ENCODE results near the gene CAMK1D. TPM values are rescaled to one million over a fixed set of nuclear protein-coding genes. Genes with fewer than 3 reads are reported as not detected.
"Not testable (repeated sequence)": the region's sequence is repeated elsewhere in the genome, so short reads cannot be mapped to it uniquely, and the experiment has no call there.

Gene CAMK1D
- total and polyA plus RNA-seq, 8 donors: 1.4 to 26.9 (median 3.9) TPM

- TF ChIP-seq CTCF (IDR thresholded peaks at IDR 0.05): no peak
- TF ChIP-seq EP300 (IDR thresholded peaks at IDR 0.05): no peak
- TF ChIP-seq POLR2A (IDR thresholded peaks at IDR 0.05): no peak
- TF ChIP-seq POLR2AphosphoS5 (IDR thresholded peaks at IDR 0.05): no peak
- DNase-seq: no peak
- intact Hi-C loops (cut with DNase I; ENCODE audit: low total_unique reads): no loop called here
- Histone ChIP-seq H3K4me3 (no peak overlapping the region), H3K4me1 (peaks cover 0 to 35% (median 13%) of the 10 kb centered on the region in 4 donors), H3K27me3 (peaks cover 0 to 6% (median 0%) of the 10 kb centered on the region in 3 donors), H3K9me3 (no peaks in the 10 kb centered on the region), H3K27ac (no peak overlapping the region), H3K36me3 (no peaks in the 10 kb centered on the region)
- 50 to 66% (median 60%) methylated on average over 11 of the region's 11 CpGs for WGBS, 5 donors
Measured at GRCh38 chr10:12358863-12359564, 9.7 kb downstream of the CAMK1D start.

- Histone ChIP-seq H3K4me3 (no peak overlapping the region), H3K36me3 (no peaks in the 10 kb centered on the region), H3K4me1 (peaks cover 0 to 35% (median 14%) of the 10 kb centered on the region in 4 donors), H3K9me3 (no peaks in the 10 kb centered on the region), H3K27ac (no peak overlapping the region), H3K27me3 (peaks cover 0 to 6% (median 0%) of the 10 kb centered on the region in 3 donors)
- TF ChIP-seq POLR2AphosphoS5 (IDR thresholded peaks at IDR 0.05) (no peak), EP300 (IDR thresholded peaks at IDR 0.05) (no peak), POLR2A (IDR thresholded peaks at IDR 0.05) (no peak), CTCF (IDR thresholded peaks at IDR 0.05) (no peak)
- intact Hi-C loops (cut with DNase I; ENCODE audit: low total_unique reads): no loop called here
- 88 to 92% (median 88%) methylated on average over 5 of the region's 5 CpGs for WGBS, 5 donors
- no peak for DNase-seq
Measured at GRCh38 chr10:12360461-12360860, 11.1 kb downstream of the CAMK1D start.

- intact Hi-C loops (cut with DNase I; ENCODE audit: low total_unique reads); H3K9me3 ChIP-seq; H3K36me3 ChIP-seq; H3K27ac ChIP-seq; DNase-seq; H3K27me3 ChIP-seq; H3K4me3 ChIP-seq: not testable (repeated sequence)
- 81 to 85% (median 82%) methylated on average over 5 of the region's 5 CpGs for WGBS, 5 donors
- peaks cover 0 to 35% (median 17%) of the 10 kb centered on the region in 4 donors for H3K4me1 ChIP-seq
Measured at GRCh38 chr10:12361115-12361514, 11.8 kb downstream of the CAMK1D start.

GRCh38 chr10:12364559-12364958, 15.2 kb downstream of the CAMK1D start:
- Histone ChIP-seq H3K4me1 (peaks cover 0 to 9% (median 2%) of the 10 kb centered on the region in 4 donors), H3K36me3 (no peaks in the 10 kb centered on the region), H3K27ac (no peak overlapping the region), H3K27me3 (no peaks in the 10 kb centered on the region), H3K9me3 (no peaks in the 10 kb centered on the region), H3K4me3 (no peak overlapping the region)
- DNase-seq: no peak
- 89 to 98% (median 97%) methylated on average over 3 of the region's 3 CpGs for WGBS, 5 donors
- intact Hi-C loops (cut with DNase I; ENCODE audit: low total_unique reads): no loop called here
- no peak for TF ChIP-seq CTCF (IDR thresholded peaks at IDR 0.05)
- TF ChIP-seq POLR2AphosphoS5 (IDR thresholded peaks at IDR 0.05): no peak
- no peak for TF ChIP-seq EP300 (IDR thresholded peaks at IDR 0.05)
- no peak for TF ChIP-seq POLR2A (IDR thresholded peaks at IDR 0.05)

- Histone ChIP-seq H3K27me3 (no peaks in the 10 kb centered on the region), H3K4me1 (peaks cover 0 to 9% (median 0%) of the 10 kb centered on the region in 4 donors), H3K9me3 (no peaks in the 10 kb centered on the region), H3K27ac (no peak overlapping the region), H3K4me3 (no peak overlapping the region), H3K36me3 (no peaks in the 10 kb centered on the region)
- no peak for DNase-seq
- 85 to 95% (median 94%) methylated on average over 4 of the region's 4 CpGs for WGBS, 5 donors
- intact Hi-C loops (cut with DNase I; ENCODE audit: low total_unique reads): no loop called here
- TF ChIP-seq POLR2A (IDR thresholded peaks at IDR 0.05) (no peak), EP300 (IDR thresholded peaks at IDR 0.05) (no peak), POLR2AphosphoS5 (IDR thresholded peaks at IDR 0.05) (no peak), CTCF (IDR thresholded peaks at IDR 0.05) (no peak)
Measured at GRCh38 chr10:12367272-12367671, 17.9 kb downstream of the CAMK1D start.

Data from stomach (tissue), 9 donors.